NCI-H146 treated with DMSO at 0.1 percent for 48 hours (cell line): Measurements from ENCODE around the gene CD244.

Experiments
- DNase-seq: peaks from one replicate; lab custom pipeline; 2025; ENCODE audit not compliant: unreplicated experiment; lab: John Stamatoyannopoulos, UW

The CD244 gene

GRCh38 chr1:160814316-160814715 is 48.4 kb downstream of the CD244 start:
- DNase-seq, result no peak

GRCh38 chr1:160813215-160813614 is 49.5 kb downstream of the CD244 start:
- no peak for DNase-seq

GRCh38 chr1:160811147-160811546 is 51.5 kb downstream of the CD244 start:
- DNase-seq, result no peak

- no peak for DNase-seq
These were observed 52.2 kb downstream of the CD244 start for GRCh38 chr1:160810486-160810885.

GRCh38 chr1:160808289-160808688 is 54.4 kb downstream of the CD244 start:
- no peak for DNase-seq

- DNase-seq, result no peak
These were observed 54.9 kb downstream of the CD244 start for GRCh38 chr1:160807738-160808137.

GRCh38 chr1:160807247-160807646 is 55.4 kb downstream of the CD244 start:
- no peak for DNase-seq

GRCh38 chr1:160806784-160807183 is 55.9 kb downstream of the CD244 start:
- DNase-seq, result no peak

GRCh38 chr1:160806109-160806665 is 56.5 kb downstream of the CD244 start:
- no peak for DNase-seq

- DNase-seq, result no peak
These were observed 60.7 kb downstream of the CD244 start for GRCh38 chr1:160801836-160802580.

GRCh38 chr1:160800645-160801408 is 61.9 kb downstream of the CD244 start:
- no peak for DNase-seq

- no peak for DNase-seq
These were observed 62.5 kb downstream of the CD244 start for GRCh38 chr1:160800142-160800541.

GRCh38 chr1:160799641-160800040 is 63.0 kb downstream of the CD244 start:
- no peak for DNase-seq

GRCh38 chr1:160798439-160798838 is 64.2 kb downstream of the CD244 start:
- no peak for DNase-seq

GRCh38 chr1:160797861-160798273 is 64.8 kb downstream of the CD244 start:
- no peak for DNase-seq

- no peak for DNase-seq
These were observed 65.4 kb downstream of the CD244 start for GRCh38 chr1:160797271-160797709.

GRCh38 chr1:160795951-160796383 is 66.7 kb downstream of the CD244 start, which contains the start of gene LY9:
LY9 (plus strand) TSS chr1:160796174; CDS start chr1:160796188, 14 bp downstream.
- DNase-seq, result no peak

GRCh38 chr1:160794376-160794775 is 68.3 kb downstream of the CD244 start:
- DNase-seq, result no peak

- no peak for DNase-seq
These were observed 72.7 kb downstream of the CD244 start for GRCh38 chr1:160789702-160790611.

- no peak for DNase-seq
These were observed 73.5 kb downstream of the CD244 start for GRCh38 chr1:160789051-160789701.
